ENCODE results near the gene CLNS1A. TPM values are rescaled to one million over a fixed set of nuclear protein-coding genes. Genes with fewer than 3 reads are reported as not detected.

CLNS1A gene
- total RNA-seq, 2 donors from 2014 or later, result 44.1 to 81.7 TPM

- peaks cover 0 to 3% of the 10 kb centered on the region in 2 donors for H3K36me3 ChIP-seq (replicated peaks in 1 of 2; ENCODE audit: insufficient read depth in 1 of 2, low read depth in 2 of 2)
- no peaks in the 10 kb centered on the region for H3K27me3 ChIP-seq
- WGBS, 2 donors, result 77 to 85% methylated on average over 4 of the region's 4 CpGs
- no peak overlapping the region for H3K27ac ChIP-seq
- no peak overlapping the region for H3K4me3 ChIP-seq
- TF ChIP-seq POLR2A (IDR thresholded peaks at IDR 0.05) (no peak), CTCF (IDR thresholded peaks at IDR 0.05) (no peak)
- DNase-seq (no peak), ATAC-seq (no peak)
- intact Hi-C loops (cut with DNase I), result no loop called here
- H3K4me1 ChIP-seq, result no peaks in the 10 kb centered on the region
- no peaks in the 10 kb centered on the region for H3K9me3 ChIP-seq
Measured at GRCh38 chr11:77630157-77630710, 7.4 kb downstream of the CLNS1A start.

- Histone ChIP-seq H3K9me3 (no peaks in the 10 kb centered on the region), H3K4me1 (no peaks in the 10 kb centered on the region), H3K4me3 (no peak overlapping the region), H3K27me3 (no peaks in the 10 kb centered on the region), H3K27ac (no peak overlapping the region), H3K36me3 (replicated peaks in 1 of 2; ENCODE audit: insufficient read depth in 1 of 2, low read depth in 2 of 2) (peaks cover 0 to 33% of the 10 kb centered on the region in 2 donors)
- TF ChIP-seq CTCF (IDR thresholded peaks at IDR 0.05), result peak; percentile 50 to 74 (median 67)
- TF ChIP-seq POLR2A (IDR thresholded peaks at IDR 0.05), result no peak
- ATAC-seq, result peak; percentile 42
- peak in 1 of 4 donors; percentile 42 for DNase-seq
- WGBS, 2 donors, result 75 to 85% methylated on average over 3 of the region's 3 CpGs
- intact Hi-C loops (cut with DNase I), result no loop called here
Measured at GRCh38 chr11:77619576-77620198, 17.9 kb downstream of the CLNS1A start.

- Histone ChIP-seq H3K4me3 (no peak overlapping the region), H3K27ac (no peak overlapping the region), H3K4me1 (no peaks in the 10 kb centered on the region), H3K9me3 (no peaks in the 10 kb centered on the region), H3K27me3 (no peaks in the 10 kb centered on the region), H3K36me3 (replicated peaks in 1 of 2; ENCODE audit: insufficient read depth in 1 of 2, low read depth in 2 of 2) (peaks cover 0 to 31% of the 10 kb centered on the region in 2 donors)
- 78 to 83% methylated on average over 3 of the region's 3 CpGs for WGBS, 2 donors
- TF ChIP-seq POLR2A (IDR thresholded peaks at IDR 0.05), result no peak
- TF ChIP-seq CTCF (IDR thresholded peaks at IDR 0.05), result no peak
- DNase-seq (no peak), ATAC-seq (no peak)
- intact Hi-C loops (cut with DNase I), result no loop called here
Measured at GRCh38 chr11:77617892-77618291, 19.7 kb downstream of the CLNS1A start.

GRCh38 chr11:77611921-77612320 is 25.7 kb downstream of the CLNS1A start:
- H3K27ac ChIP-seq, result no peak overlapping the region
- H3K27me3 ChIP-seq, result no peaks in the 10 kb centered on the region
- intact Hi-C loops (cut with DNase I), result no loop called here
- no peaks in the 10 kb centered on the region for H3K4me1 ChIP-seq
- ATAC-seq, result no peak
- H3K36me3 ChIP-seq (replicated peaks in 1 of 2; ENCODE audit: insufficient read depth in 1 of 2, low read depth in 2 of 2), result peaks cover 5 to 14% of the 10 kb centered on the region in 2 donors
- no peak for TF ChIP-seq CTCF (IDR thresholded peaks at IDR 0.05)
- TF ChIP-seq POLR2A (IDR thresholded peaks at IDR 0.05), result no peak
- H3K4me3 ChIP-seq, result no peak overlapping the region
- H3K9me3 ChIP-seq, result no peaks in the 10 kb centered on the region
- DNase-seq, result no peak

GRCh38 chr11:77609234-77609633 is 28.4 kb downstream of the CLNS1A start:
- intact Hi-C loops (cut with DNase I), result no loop called here
- H3K9me3 ChIP-seq, result no peaks in the 10 kb centered on the region
- no peak for DNase-seq
- no peak for TF ChIP-seq CTCF (IDR thresholded peaks at IDR 0.05)
- no peak for TF ChIP-seq POLR2A (IDR thresholded peaks at IDR 0.05)
- H3K36me3 ChIP-seq (replicated peaks in 1 of 2; ENCODE audit: insufficient read depth in 1 of 2, low read depth in 2 of 2), result peaks cover 5 to 6% of the 10 kb centered on the region in 2 donors
- peaks cover under 1% of the 10 kb centered on the region for H3K4me1 ChIP-seq
- ATAC-seq, result no peak
- WGBS, 2 donors, result 70 to 73% methylated on average over 1 of the region's 1 CpG
- H3K27me3 ChIP-seq, result no peaks in the 10 kb centered on the region
- no peak overlapping the region for H3K27ac ChIP-seq
- no peak overlapping the region for H3K4me3 ChIP-seq
